H9 (cell line): ENCODE results near the gene HPCAL1. TPM values are rescaled to one million over a fixed set of nuclear protein-coding genes. Genes with fewer than 3 reads are reported as not detected.

Source experiments
- DNase-seq: peaks from one replicate; pipeline ENCODE4 v3.0.0-alpha.2; 2017
- H2AFZ ChIP-seq: one replicate; pipeline ENCODE4 v1.6.1; 2013; ENCODE audit warnings: mild to moderate bottlenecking, low read length, control low read depth, moderate library complexity
- H2AK5ac ChIP-seq: 2 replicates; pipeline ENCODE4 v1.6.1; 2013; ENCODE audit warnings: low read length, control low read depth, mixed read lengths; ENCODE audit not compliant: insufficient read length
- H2BK120ac ChIP-seq: one replicate; pipeline ENCODE4 v1.6.1; 2013; ENCODE audit warnings: low read depth, mild to moderate bottlenecking, low read length, control low read depth, inconsistent platforms; ENCODE audit not compliant: poor library complexity, severe bottlenecking
- H2BK12ac ChIP-seq: 2 replicates; pipeline ENCODE4 v1.6.1; 2013; ENCODE audit warnings: low read length, control low read depth, mixed read lengths, low read depth; ENCODE audit not compliant: insufficient read length
- H2BK15ac ChIP-seq: 2 replicates; pipeline ENCODE4 v1.6.1; 2013; ENCODE audit warnings: low read depth, low read length, control low read depth
- H2BK20ac ChIP-seq: one replicate; pipeline ENCODE4 v1.6.1; 2013; ENCODE audit warnings: low read depth, mild to moderate bottlenecking, low read length, control low read depth, inconsistent platforms; ENCODE audit not compliant: poor library complexity, severe bottlenecking
- H2BK5ac ChIP-seq: 2 replicates; pipeline ENCODE4 v1.6.1; 2013; ENCODE audit warnings: low read length, control low read depth, mixed read lengths; ENCODE audit not compliant: insufficient read length
- H3K14ac ChIP-seq: 2 replicates; pipeline ENCODE4 v1.6.1; 2013; ENCODE audit warnings: low read length, control low read depth; ENCODE audit not compliant: insufficient read depth
- H3K18ac ChIP-seq: 2 replicates; pipeline ENCODE4 v1.6.1; 2013; ENCODE audit warnings: low read depth, mild to moderate bottlenecking, mixed read lengths, low read length, control low read depth; ENCODE audit not compliant: insufficient read length
- H3K23ac ChIP-seq: 2 replicates; pipeline ENCODE4 v1.6.1; 2013; ENCODE audit warnings: low read length, control low read depth, mixed read lengths, low read depth; ENCODE audit not compliant: insufficient read length
- H3K23me2 ChIP-seq: 2 replicates; pipeline ENCODE4 v1.6.1; 2013; ENCODE audit warnings: low read depth, mild to moderate bottlenecking, mixed read lengths, low read length, control low read depth; ENCODE audit not compliant: insufficient read length, poor library complexity, severe bottlenecking
- H3K27ac ChIP-seq: 2 replicates; pipeline ENCODE4 v1.5.1; 2013; ENCODE audit warnings: low read length, control low read depth, mixed read lengths, low read depth; ENCODE audit not compliant: insufficient read length
- H3K27me3 ChIP-seq: 2 replicates; pipeline ENCODE4 v1.6.1; 2013; ENCODE audit warnings: low read length, control low read depth, inconsistent platforms; ENCODE audit not compliant: insufficient read depth
- H3K4ac ChIP-seq: 2 replicates; pipeline ENCODE4 v1.6.1; 2013; ENCODE audit warnings: low read depth, mild to moderate bottlenecking, control low read depth, inconsistent platforms, low read length, moderate library complexity
- H3K4me1 ChIP-seq: 2 replicates; pipeline ENCODE4 v1.6.1; 2013; ENCODE audit warnings: low read length, control low read depth, inconsistent platforms; ENCODE audit not compliant: insufficient read depth
- H3K4me2 ChIP-seq: 2 replicates; pipeline ENCODE4 v1.6.1; 2013; ENCODE audit warnings: low read length, control low read depth, mixed read lengths; ENCODE audit not compliant: insufficient read length, insufficient read depth
- H3K56ac ChIP-seq: 2 replicates; pipeline ENCODE4 v1.6.1; 2013; ENCODE audit warnings: low read depth, mild to moderate bottlenecking, mixed read lengths, low read length, control low read depth; ENCODE audit not compliant: insufficient read length
- H3K79me1 ChIP-seq: 2 replicates; pipeline ENCODE4 v1.6.1; 2013; ENCODE audit warnings: low read depth, mild to moderate bottlenecking, moderate library complexity, low read length, control low read depth, inconsistent platforms; ENCODE audit not compliant: insufficient read depth, poor library complexity, severe bottlenecking
- H3K79me2 ChIP-seq: 2 replicates; pipeline ENCODE4 v1.6.1; 2013; ENCODE audit warnings: low read length, control low read depth, inconsistent platforms; ENCODE audit not compliant: insufficient read depth
- H3K9ac ChIP-seq: 2 replicates; pipeline ENCODE4 v1.6.1; 2013; ENCODE audit warnings: low read length, control low read depth, mixed read lengths; ENCODE audit not compliant: insufficient read length; ENCODE audit errors: extremely low read depth
- H3K9me3 ChIP-seq: one replicate; pipeline ENCODE4 v1.6.1; 2013; ENCODE audit warnings: low read depth, low read length, inconsistent platforms; ENCODE audit not compliant: control insufficient read depth
- H3T11ph ChIP-seq: one replicate; pipeline ENCODE4 v1.6.1; 2013; ENCODE audit warnings: mild to moderate bottlenecking, low read length, control low read depth, inconsistent platforms
- H4K20me1 ChIP-seq: one replicate; pipeline ENCODE4 v1.6.1; 2013; ENCODE audit not compliant: control insufficient read depth, insufficient read length, insufficient read depth
- H4K5ac ChIP-seq: 2 replicates; pipeline ENCODE4 v1.6.1; 2013; ENCODE audit warnings: low read depth, mild to moderate bottlenecking, mixed read lengths, low read length, control low read depth; ENCODE audit not compliant: insufficient read length
- H4K8ac ChIP-seq: replicated peaks from 2 replicates; pipeline ENCODE4 v1.6.1; 2013; ENCODE audit warnings: low read length, control low read depth, mixed read lengths, low read depth; ENCODE audit not compliant: insufficient read length
- H4K91ac ChIP-seq: 2 replicates; pipeline ENCODE4 v1.6.1; 2013; ENCODE audit warnings: low read depth, mild to moderate bottlenecking, moderate library complexity, mixed read lengths, low read length, control low read depth; ENCODE audit not compliant: insufficient read length
- H3K27ac Mint-ChIP-seq, 3 experiments: 2 replicates in 2 of 3; 3 replicates in 1 of 3; pipeline ENCODE4 v1.8.0; 2020 to 2021; ENCODE audit warnings: mixed read lengths in 3 of 3, mild to moderate bottlenecking in 1 of 3, moderate library complexity in 1 of 3
- H3K27me3 Mint-ChIP-seq: 2 replicates; pipeline ENCODE4 v1.8.0; 2021; ENCODE audit warnings: low read depth, mild to moderate bottlenecking, moderate library complexity, mixed read lengths
- H3K36me3 Mint-ChIP-seq, 3 experiments: 2 replicates in 2 of 3; 3 replicates in 1 of 3; pipeline ENCODE4 v1.8.0; 2020 to 2021; ENCODE audit warnings: low read depth in 3 of 3, mixed read lengths in 3 of 3; ENCODE audit not compliant: insufficient read depth in 1 of 3
- H3K4me1 Mint-ChIP-seq, 2 experiments: 2 replicates each; pipeline ENCODE4 v1.8.0; 2020; ENCODE audit warnings: mixed read lengths in 2 of 2
- H3K4me3 Mint-ChIP-seq, 2 experiments: 2 replicates in 1 of 2; 3 replicates in 1 of 2; pipeline ENCODE4 v1.8.0; 2020 to 2021; ENCODE audit warnings: mild to moderate bottlenecking in 2 of 2, mixed read lengths in 2 of 2, moderate library complexity in 1 of 2
- H3K9me3 Mint-ChIP-seq, 2 experiments: 2 replicates in 1 of 2; 3 replicates in 1 of 2; pipeline ENCODE4 v1.8.0; 2020; ENCODE audit warnings: mild to moderate bottlenecking in 2 of 2, mixed read lengths in 2 of 2, moderate library complexity in 1 of 2
- WGBS: extraction: QIAGEN DNeasy Blood & Tissue Kit; methylation state at CpG from one replicate; pipeline ENCODE4 v1.1.7; 2013; ENCODE audit warnings: missing lambda C conversion rate, low lambda C conversion rate, mixed read lengths; ENCODE audit not compliant: insufficient read length; ENCODE audit errors: extremely low coverage; 5-methylcytosine and 5-hydroxymethylcytosine counted together
- total RNA-seq: library from RNA; stranded (reverse); gene quantifications from 2 replicates; pipeline ENCODE4 v1.2.1, GENCODE V29; 2021
- TF ChIP-seq, protein P1 (sequence below): fragments of 200-600 bp; sonication (generic); conservative IDR thresholded peaks from 3 replicates; pipeline ENCODE4 v1.8.0; 2021; ENCODE audit warnings: antibody characterized with exemption, mild to moderate bottlenecking

The HPCAL1 gene
- total RNA-seq, 1 experiment from 2014 or later = 4.7 TPM

DNA sequence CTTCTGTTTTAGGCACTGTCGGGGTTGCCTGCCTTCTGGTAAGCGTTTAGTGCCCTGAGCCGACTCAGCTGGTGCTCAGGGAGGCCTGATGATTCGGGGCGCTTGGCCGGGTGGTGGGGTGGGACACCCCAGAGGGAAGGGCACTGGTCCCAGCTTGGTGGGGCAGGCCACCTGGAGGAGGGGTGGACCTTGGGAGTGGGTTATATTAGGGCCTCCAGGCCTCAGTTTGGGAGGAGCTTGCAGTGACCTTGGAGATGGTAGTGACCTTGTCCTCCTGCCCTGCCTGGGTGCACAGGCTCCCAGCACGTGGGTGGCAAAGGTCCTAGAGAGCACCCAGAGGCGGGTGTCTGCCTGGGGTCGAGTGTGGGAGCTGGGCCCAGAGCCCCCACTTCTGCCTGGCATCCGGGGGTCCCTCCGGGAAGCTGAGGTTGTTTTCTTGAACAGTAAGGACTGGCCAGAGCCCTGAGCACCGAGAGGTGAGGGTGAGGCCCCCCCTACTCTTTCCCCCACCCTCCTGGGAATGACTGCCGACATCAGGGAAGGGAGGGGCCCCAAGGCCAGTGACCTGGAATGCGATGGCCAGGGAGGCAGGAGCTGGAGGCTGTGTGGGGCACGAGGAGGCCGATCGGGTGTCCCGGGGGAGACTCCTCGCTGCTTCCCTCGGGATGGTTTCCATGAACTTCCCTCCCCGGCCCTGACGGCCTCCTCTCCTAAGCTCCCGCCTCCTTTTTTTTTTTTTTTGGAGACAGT is 61.3 kb downstream of the HPCAL1 start:
- TF ChIP-seq, protein P1, sequence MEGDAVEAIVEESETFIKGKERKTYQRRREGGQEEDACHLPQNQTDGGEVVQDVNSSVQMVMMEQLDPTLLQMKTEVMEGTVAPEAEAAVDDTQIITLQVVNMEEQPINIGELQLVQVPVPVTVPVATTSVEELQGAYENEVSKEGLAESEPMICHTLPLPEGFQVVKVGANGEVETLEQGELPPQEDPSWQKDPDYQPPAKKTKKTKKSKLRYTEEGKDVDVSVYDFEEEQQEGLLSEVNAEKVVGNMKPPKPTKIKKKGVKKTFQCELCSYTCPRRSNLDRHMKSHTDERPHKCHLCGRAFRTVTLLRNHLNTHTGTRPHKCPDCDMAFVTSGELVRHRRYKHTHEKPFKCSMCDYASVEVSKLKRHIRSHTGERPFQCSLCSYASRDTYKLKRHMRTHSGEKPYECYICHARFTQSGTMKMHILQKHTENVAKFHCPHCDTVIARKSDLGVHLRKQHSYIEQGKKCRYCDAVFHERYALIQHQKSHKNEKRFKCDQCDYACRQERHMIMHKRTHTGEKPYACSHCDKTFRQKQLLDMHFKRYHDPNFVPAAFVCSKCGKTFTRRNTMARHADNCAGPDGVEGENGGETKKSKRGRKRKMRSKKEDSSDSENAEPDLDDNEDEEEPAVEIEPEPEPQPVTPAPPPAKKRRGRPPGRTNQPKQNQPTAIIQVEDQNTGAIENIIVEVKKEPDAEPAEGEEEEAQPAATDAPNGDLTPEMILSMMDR = no peak
- no CpG with 5 or more reads among the region's 23 CpGs for WGBS
- Histone ChIP-seq H3K23ac (no peak overlapping the region), H3K56ac (no peak overlapping the region), H3K79me1 (no peaks in the 10 kb centered on the region), H3K9ac (no peak overlapping the region), H2BK15ac (no peak overlapping the region), H3K18ac (no peak overlapping the region), H3K4me1 (no peaks in the 10 kb centered on the region), H3K27me3 (no peaks in the 10 kb centered on the region), H3K79me2 (peaks cover 2% of the 10 kb centered on the region; the same call in 1 of the 2 replicates), H3K14ac (no peak overlapping the region), H3K4ac (no peak overlapping the region), H2AFZ (no peak overlapping the region), H3K27ac (no peak overlapping the region), H4K91ac (no peak overlapping the region), H2AK5ac (no peak overlapping the region), H4K20me1 (no peaks in the 10 kb centered on the region), H3T11ph (no peak overlapping the region), H2BK12ac (no peak overlapping the region), H2BK5ac (no peak overlapping the region), H3K23me2 (no peaks in the 10 kb centered on the region), H3K9me3 (no peaks in the 10 kb centered on the region), H4K5ac (no peak overlapping the region), H3K4me2 (no peak overlapping the region), H2BK20ac (no peak overlapping the region), H4K8ac (no peak overlapping the region), H2BK120ac (no peak overlapping the region)
- Mint-ChIP-seq H3K27me3 (no peaks in the 10 kb centered on the region), H3K4me1 (peaks cover 6 to 9% of the 10 kb centered on the region in 2 experiments; a peak in 3 of 4 replicates), H3K36me3 (no peaks in the 10 kb centered on the region), H3K27ac (no peak overlapping the region; a peak in 2 of 7 replicates), H3K4me3 (no peak overlapping the region), H3K9me3 (no peaks in the 10 kb centered on the region)
- DNase-seq = no peak
